Lower lobe of right lung (tissue), 2 donors: ENCODE data around the gene GTPBP3. TPM values are rescaled to one million over a fixed set of nuclear protein-coding genes. Genes with fewer than 3 reads are reported as not detected.
"Not testable (repeated sequence)": the region's sequence is repeated elsewhere in the genome, so short reads cannot be mapped to it uniquely, and the experiment has no call there.

Experiments used
- ATAC-seq, 2 donors: fragments of 200-7000 bp; cut with Tn5 transposase; one replicate each; pipeline ENCODE4 v1.9.1; 2020 to 2022; ENCODE audit warnings: mild to moderate bottlenecking in 2 of 2, moderate library complexity in 2 of 2
- DNase-seq: peaks from one replicate; pipeline ENCODE4 v3.0.0-alpha.2; 2020
- H3K27ac ChIP-seq: fragments of 200-600 bp; one replicate; pipeline ENCODE4 v1.8.0; 2022
- H3K27me3 ChIP-seq: fragments of 200-600 bp; one replicate; pipeline ENCODE4 v1.8.0; 2022; ENCODE audit warnings: low read depth
- H3K36me3 ChIP-seq: fragments of 200-600 bp; one replicate; pipeline ENCODE4 v1.8.0; 2022; ENCODE audit warnings: mild to moderate bottlenecking
- H3K4me1 ChIP-seq: fragments of 200-600 bp; one replicate; pipeline ENCODE4 v1.8.0; 2022
- H3K4me3 ChIP-seq: fragments of 200-600 bp; one replicate; pipeline ENCODE4 v1.8.0; 2022; ENCODE audit warnings: mild to moderate bottlenecking
- H3K9me3 ChIP-seq: fragments of 200-600 bp; one replicate; pipeline ENCODE4 v1.8.0; 2022
- intact Hi-C: fragments of 100-400 bp; cut with DNase I; formaldehyde crosslinking; loops from one replicate; pipeline ENCODE4 v1.11.0; 2022
- total RNA-seq: library from RNA; stranded (reverse); fragmentation: NEBNext Ultra II Directional; extraction: Animal tissue kit (Norgen Biotek cat#: 25700); gene quantifications from one replicate; pipeline ENCODE4 v1.2.1, GENCODE V29; 2021
- TF ChIP-seq, protein P1 (sequence below): fragments of 200-600 bp; IDR thresholded peaks from one replicate; pipeline ENCODE4 v1.8.0; 2022; ENCODE audit warnings: antibody characterized with exemption, mild to moderate bottlenecking
- donor health status: DM: no; HTN: yes; CAD: no; lungs with severe emphysema.

The GTPBP3 gene
- total RNA-seq, 1 donor from 2014 or later, result 21.0 TPM

DNA sequence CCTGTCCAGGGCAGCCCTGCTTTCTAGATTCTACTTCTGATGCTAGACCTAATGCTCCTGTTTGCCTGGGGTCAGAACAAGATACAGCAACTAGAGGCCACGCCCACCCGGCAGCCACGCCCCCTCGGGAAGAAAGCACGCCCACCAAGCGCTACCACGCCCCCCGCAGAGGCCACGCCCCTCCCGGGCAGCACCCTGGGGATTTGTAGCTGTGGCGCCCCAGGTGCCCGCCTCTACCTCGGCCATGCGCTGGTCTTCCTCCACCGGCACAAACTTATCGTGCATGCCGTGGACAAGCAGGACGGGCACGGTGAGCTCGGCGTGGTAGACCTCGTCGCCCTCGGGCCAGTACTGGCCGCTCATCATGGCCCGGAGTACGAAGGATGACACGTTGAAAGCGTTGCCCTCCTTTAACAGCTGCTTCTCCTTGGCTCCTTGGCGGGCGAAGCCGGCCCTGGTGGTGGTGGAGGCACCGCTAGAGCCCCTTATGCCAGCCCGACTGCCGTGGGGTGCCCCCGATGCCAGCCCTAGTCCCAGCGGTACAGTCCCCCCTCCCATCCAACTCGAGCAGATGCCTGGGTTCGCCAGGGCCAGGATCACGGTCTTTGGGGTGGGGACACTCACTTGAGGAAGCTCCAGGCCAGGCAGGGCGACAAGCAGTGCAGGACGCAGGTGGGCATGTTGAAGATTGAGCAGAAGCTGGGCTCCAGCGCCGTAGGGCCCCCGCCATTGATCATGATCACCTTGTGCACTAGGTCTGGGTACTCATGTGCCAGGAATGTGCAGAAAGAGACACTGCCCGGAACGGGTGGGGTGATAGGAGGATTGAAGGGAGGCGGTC, 43.1 kb upstream of the GTPBP3 start:
- Histone ChIP-seq H3K4me3 (no peak overlapping the region), H3K27me3 (no peaks in the 10 kb centered on the region), H3K27ac (no peak overlapping the region), H3K9me3 (no peaks in the 10 kb centered on the region), H3K4me1 (peaks cover 12% of the 10 kb centered on the region), H3K36me3 (peaks cover 8% of the 10 kb centered on the region)
- DNase-seq (peak; percentile 62), ATAC-seq (peak; percentile 34 to 42)
- intact Hi-C loops, result no loop called here
- TF ChIP-seq, protein P1, sequence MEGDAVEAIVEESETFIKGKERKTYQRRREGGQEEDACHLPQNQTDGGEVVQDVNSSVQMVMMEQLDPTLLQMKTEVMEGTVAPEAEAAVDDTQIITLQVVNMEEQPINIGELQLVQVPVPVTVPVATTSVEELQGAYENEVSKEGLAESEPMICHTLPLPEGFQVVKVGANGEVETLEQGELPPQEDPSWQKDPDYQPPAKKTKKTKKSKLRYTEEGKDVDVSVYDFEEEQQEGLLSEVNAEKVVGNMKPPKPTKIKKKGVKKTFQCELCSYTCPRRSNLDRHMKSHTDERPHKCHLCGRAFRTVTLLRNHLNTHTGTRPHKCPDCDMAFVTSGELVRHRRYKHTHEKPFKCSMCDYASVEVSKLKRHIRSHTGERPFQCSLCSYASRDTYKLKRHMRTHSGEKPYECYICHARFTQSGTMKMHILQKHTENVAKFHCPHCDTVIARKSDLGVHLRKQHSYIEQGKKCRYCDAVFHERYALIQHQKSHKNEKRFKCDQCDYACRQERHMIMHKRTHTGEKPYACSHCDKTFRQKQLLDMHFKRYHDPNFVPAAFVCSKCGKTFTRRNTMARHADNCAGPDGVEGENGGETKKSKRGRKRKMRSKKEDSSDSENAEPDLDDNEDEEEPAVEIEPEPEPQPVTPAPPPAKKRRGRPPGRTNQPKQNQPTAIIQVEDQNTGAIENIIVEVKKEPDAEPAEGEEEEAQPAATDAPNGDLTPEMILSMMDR, result no peak

- H3K27ac ChIP-seq, H3K27me3 ChIP-seq, H3K9me3 ChIP-seq, intact Hi-C loops, H3K36me3 ChIP-seq, H3K4me3 ChIP-seq, ATAC-seq, DNase-seq: not testable (repeated sequence)
- peaks cover 12% of the 10 kb centered on the region for H3K4me1 ChIP-seq
Observed at GRCh38 chr19:17295551-17295950, 41.8 kb upstream of the GTPBP3 start.

GRCh38 chr19:17296273-17296672, 41.1 kb upstream of the GTPBP3 start:
- DNase-seq (no peak), ATAC-seq (no peak)
- Histone ChIP-seq H3K36me3 (peaks cover 8% of the 10 kb centered on the region), H3K9me3 (no peaks in the 10 kb centered on the region), H3K4me3 (no peak overlapping the region), H3K27ac (no peak overlapping the region), H3K27me3 (no peaks in the 10 kb centered on the region), H3K4me1 (peaks cover 12% of the 10 kb centered on the region)
- TF ChIP-seq, protein P1, result no peak
- intact Hi-C loops, result no loop called here

- no peaks in the 10 kb centered on the region for H3K9me3 ChIP-seq
- H3K36me3 ChIP-seq, result peaks cover 8% of the 10 kb centered on the region
Observed at GRCh38 chr19:17296976-17297375, 40.4 kb upstream of the GTPBP3 start.

DNA sequence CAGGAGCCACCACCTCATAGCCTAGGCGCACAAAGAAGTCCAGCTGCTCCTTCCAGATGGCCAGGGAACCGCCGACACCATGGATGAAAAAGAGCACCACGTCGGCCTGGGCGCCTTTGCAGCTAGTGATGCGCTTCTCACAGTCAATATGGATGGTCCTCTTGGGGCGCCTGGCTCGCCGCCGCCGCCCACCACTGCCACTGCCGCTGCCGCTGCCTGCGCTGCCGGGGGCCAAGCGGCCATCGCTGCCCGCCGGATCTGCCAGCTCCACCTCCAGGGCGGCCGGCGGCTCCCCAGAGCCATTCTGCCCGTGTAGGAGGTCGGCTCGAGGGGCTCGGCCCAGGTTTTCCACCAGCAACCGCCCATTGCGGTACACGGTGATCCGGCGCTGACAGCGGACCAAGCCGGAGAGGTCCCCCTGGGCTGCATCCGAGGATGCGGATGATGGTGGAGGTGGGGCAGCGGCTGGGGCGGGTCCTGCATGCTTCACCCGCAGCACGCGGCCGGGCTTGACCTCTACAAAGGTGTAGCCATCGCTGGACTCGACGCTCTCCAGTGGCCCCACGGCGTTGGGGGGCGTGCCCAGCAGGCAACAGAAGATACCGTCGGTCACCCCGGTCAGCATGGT, 36.2 kb upstream of the GTPBP3 start:
- Histone ChIP-seq H3K27ac (no peak overlapping the region), H3K4me1 (peaks cover 31% of the 10 kb centered on the region), H3K36me3 (peaks cover 8% of the 10 kb centered on the region), H3K4me3 (no peak overlapping the region), H3K9me3 (no peaks in the 10 kb centered on the region), H3K27me3 (no peaks in the 10 kb centered on the region)
- no peak for ATAC-seq
- peak; percentile 54 for DNase-seq
- intact Hi-C loops, result no loop called here
- TF ChIP-seq, protein P1, result no peak

More at GRCh38 chr19:17296976-17297375, 40.4 kb upstream of the GTPBP3 start:
- Histone ChIP-seq H3K27me3 (no peaks in the 10 kb centered on the region), H3K4me1 (peaks cover 11% of the 10 kb centered on the region), H3K27ac (no peak overlapping the region), H3K4me3 (no peak overlapping the region)
- DNase-seq (no peak), ATAC-seq (no peak)
- TF ChIP-seq, protein P1, result no peak
- intact Hi-C loops, result no loop called here
